SK-N-SH treated with all-trans-retinoic acid at 6 μM for 48 hours (cell line): Measurements from ENCODE around the gene PROX2.

ENCODE experiments used
- ESRRG ChIP-seq: fragments of 250-450 bp; sonication (Bioruptor Pico); IDR thresholded peaks from 2 replicates; pipeline ENCODE4 v1.6.1; 2021; ENCODE audit warnings: mild to moderate bottlenecking
- ZFP3 ChIP-seq: fragments of 250-450 bp; sonication (Bioruptor Pico); IDR thresholded peaks from 2 replicates; pipeline ENCODE4 v1.5.0; 2020; ENCODE audit warnings: mild to moderate bottlenecking, moderate library complexity
- TF ChIP-seq, protein P1 (sequence below): fragments of 250-450 bp; sonication (Bioruptor Pico); IDR thresholded peaks from 2 replicates; pipeline ENCODE4 v1.5.1; 2021; ENCODE audit warnings: mild to moderate bottlenecking, moderate library complexity
- TF ChIP-seq, protein P2 (sequence below): fragments of 250-450 bp; sonication (Bioruptor Pico); IDR thresholded peaks from 2 replicates; pipeline ENCODE4 v1.8.0; 2020; ENCODE audit warnings: mild to moderate bottlenecking, moderate library complexity, borderline replicate concordance

DNA sequence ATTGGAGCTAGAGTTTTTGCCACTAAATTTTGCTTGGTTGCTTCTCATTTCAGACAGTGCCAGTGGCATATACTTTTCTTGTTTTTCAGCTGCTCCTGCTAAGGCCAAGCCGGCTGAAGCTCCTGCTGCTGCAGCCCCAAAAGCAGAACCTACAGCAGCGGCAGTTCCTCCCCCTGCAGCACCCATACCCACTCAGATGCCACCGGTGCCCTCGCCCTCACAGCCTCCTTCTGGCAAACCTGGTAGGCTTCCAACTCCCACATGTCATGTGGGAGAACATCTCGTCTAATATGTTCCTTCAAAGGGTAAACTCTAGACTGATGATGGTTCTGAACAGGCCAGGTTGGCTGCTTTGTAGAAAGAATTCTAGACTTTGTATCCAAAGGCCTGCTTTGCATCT lies 16.8 kb upstream of the PROX2 start:
- TF ChIP-seq, protein P1, sequence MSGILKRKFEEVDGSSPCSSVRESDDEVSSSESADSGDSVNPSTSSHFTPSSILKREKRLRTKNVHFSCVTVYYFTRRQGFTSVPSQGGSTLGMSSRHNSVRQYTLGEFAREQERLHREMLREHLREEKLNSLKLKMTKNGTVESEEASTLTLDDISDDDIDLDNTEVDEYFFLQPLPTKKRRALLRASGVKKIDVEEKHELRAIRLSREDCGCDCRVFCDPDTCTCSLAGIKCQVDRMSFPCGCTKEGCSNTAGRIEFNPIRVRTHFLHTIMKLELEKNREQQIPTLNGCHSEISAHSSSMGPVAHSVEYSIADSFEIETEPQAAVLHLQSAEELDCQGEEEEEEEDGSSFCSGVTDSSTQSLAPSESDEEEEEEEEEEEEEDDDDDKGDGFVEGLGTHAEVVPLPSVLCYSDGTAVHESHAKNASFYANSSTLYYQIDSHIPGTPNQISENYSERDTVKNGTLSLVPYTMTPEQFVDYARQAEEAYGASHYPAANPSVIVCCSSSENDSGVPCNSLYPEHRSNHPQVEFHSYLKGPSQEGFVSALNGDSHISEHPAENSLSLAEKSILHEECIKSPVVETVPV: no peak
- TF ChIP-seq ZFP3: no peak
- TF ChIP-seq, protein P2, sequence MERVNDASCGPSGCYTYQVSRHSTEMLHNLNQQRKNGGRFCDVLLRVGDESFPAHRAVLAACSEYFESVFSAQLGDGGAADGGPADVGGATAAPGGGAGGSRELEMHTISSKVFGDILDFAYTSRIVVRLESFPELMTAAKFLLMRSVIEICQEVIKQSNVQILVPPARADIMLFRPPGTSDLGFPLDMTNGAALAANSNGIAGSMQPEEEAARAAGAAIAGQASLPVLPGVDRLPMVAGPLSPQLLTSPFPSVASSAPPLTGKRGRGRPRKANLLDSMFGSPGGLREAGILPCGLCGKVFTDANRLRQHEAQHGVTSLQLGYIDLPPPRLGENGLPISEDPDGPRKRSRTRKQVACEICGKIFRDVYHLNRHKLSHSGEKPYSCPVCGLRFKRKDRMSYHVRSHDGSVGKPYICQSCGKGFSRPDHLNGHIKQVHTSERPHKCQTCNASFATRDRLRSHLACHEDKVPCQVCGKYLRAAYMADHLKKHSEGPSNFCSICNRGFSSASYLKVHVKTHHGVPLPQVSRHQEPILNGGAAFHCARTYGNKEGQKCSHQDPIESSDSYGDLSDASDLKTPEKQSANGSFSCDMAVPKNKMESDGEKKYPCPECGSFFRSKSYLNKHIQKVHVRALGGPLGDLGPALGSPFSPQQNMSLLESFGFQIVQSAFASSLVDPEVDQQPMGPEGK (CRISPR knock-in tag): no peak
- TF ChIP-seq ESRRG: no peak
